T-cell (primary cell): ENCODE data around the gene CYFIP2. TPM values are rescaled to one million over a fixed set of nuclear protein-coding genes. Genes with fewer than 3 reads are reported as not detected.

Source experiments
- ATAC-seq, 4 experiments: fragments of 200-7000 bp in 3 of 4; fragments of 150-1000 bp in 1 of 4; cut with Tn5 transposase; replicated peaks in 1 of 4; 1 replicate in 3 of 4; 2 replicates in 1 of 4; pipeline ENCODE4 v1.10.0; 2021; ENCODE audit warnings: moderate library complexity in 3 of 4, mild to moderate bottlenecking in 2 of 4, moderate number of reproducible peaks in 1 of 4
- CTCF ChIA-PET, 2 donors: fragments of 300-600 bp; sonication (Branson Sonifier 250); formaldehyde crosslinking; loops; one replicate each; lab custom pipeline; 2022; ENCODE audit warnings: antibody characterized with exemption in 2 of 2; lab: Charles Lee
- POLR2A ChIA-PET, 2 donors: fragments of 300-600 bp; sonication (Branson Sonifier 250); formaldehyde crosslinking; loops; one replicate each; lab custom pipeline; 2022; ENCODE audit warnings: antibody characterized with exemption in 2 of 2; lab: Charles Lee
- DNase-seq, 35 experiments: peaks; one replicate each; pipeline versions ENCODE4 v3.0.0 to v3.0.0-alpha.2; 2013 to 2023
- H3K27ac ChIP-seq: one replicate; pipeline ENCODE4 v1.5.1; 2013; ENCODE audit warnings: low read length
- H3K27me3 ChIP-seq, 2 experiments: replicated peaks in 1 of 2; 1 replicate in 1 of 2; 2 replicates in 1 of 2; pipeline versions ENCODE4 v1.6.1 to v1.7.0; 2013; ENCODE audit warnings: low read length in 1 of 2, mixed read lengths in 1 of 2; ENCODE audit not compliant: control insufficient read depth in 2 of 2, insufficient read depth in 2 of 2; ENCODE audit errors: extremely low read depth in 1 of 2
- H3K36me3 ChIP-seq, 2 donors: 1 replicate in 1 of 2; 2 replicates in 1 of 2; pipeline versions ENCODE4 v1.6.1 to v1.7.0; 2013; ENCODE audit warnings: low read length in 1 of 2; ENCODE audit not compliant: control insufficient read depth in 2 of 2, insufficient read depth in 1 of 2; ENCODE audit errors: extremely low read depth in 1 of 2
- H3K4me1 ChIP-seq, 2 experiments: 1 replicate in 1 of 2; 2 replicates in 1 of 2; pipeline versions ENCODE4 v1.6.1 to v1.7.0; 2013; ENCODE audit warnings: low read length in 2 of 2, mixed read lengths in 1 of 2; ENCODE audit not compliant: insufficient read depth in 2 of 2, control insufficient read depth in 1 of 2; ENCODE audit errors: extremely low read depth in 1 of 2
- H3K4me3 ChIP-seq, 2 donors: 1 replicate in 1 of 2; 2 replicates in 1 of 2; pipeline versions ENCODE4 v1.5.1 to v1.7.0; 2013; ENCODE audit warnings: mild to moderate bottlenecking in 2 of 2, low read length in 1 of 2, moderate library complexity in 1 of 2; ENCODE audit not compliant: control insufficient read depth in 1 of 2; ENCODE audit errors: extremely low read depth in 1 of 2
- H3K9me3 ChIP-seq: 2 replicates; pipeline ENCODE4 v1.7.0; 2013
- H3K27ac Mint-ChIP-seq, 2 donors: one replicate each; pipeline ENCODE4 v1.8.0; 2020 to 2021; ENCODE audit warnings: mild to moderate bottlenecking in 2 of 2, mixed read lengths in 2 of 2
- H3K27me3 Mint-ChIP-seq, 2 donors: one replicate each; pipeline ENCODE4 v1.8.0; 2021 to 2022; ENCODE audit warnings: mixed read lengths in 2 of 2
- H3K36me3 Mint-ChIP-seq: one replicate; pipeline ENCODE4 v1.8.0; 2021; ENCODE audit warnings: mixed read lengths
- H3K4me1 Mint-ChIP-seq, 3 donors: one replicate each; pipeline ENCODE4 v1.8.0; 2020 to 2022; ENCODE audit warnings: mixed read lengths in 3 of 3, mild to moderate bottlenecking in 1 of 3
- H3K4me3 Mint-ChIP-seq, 3 donors: one replicate each; pipeline ENCODE4 v1.8.0; 2020 to 2022; ENCODE audit warnings: mild to moderate bottlenecking in 3 of 3, mixed read lengths in 3 of 3, moderate library complexity in 3 of 3
- H3K9me3 Mint-ChIP-seq, 3 donors: one replicate each; pipeline ENCODE4 v1.8.0; 2020 to 2022; ENCODE audit warnings: mixed read lengths in 3 of 3
- WGBS: methylation state at CpG from one replicate; pipeline ENCODE4 v1.1.5; 2013; ENCODE audit warnings: missing lambda C conversion rate; ENCODE audit not compliant: insufficient coverage; 5-methylcytosine and 5-hydroxymethylcytosine counted together
- total RNA-seq, 35 experiments: library from RNA in 6 of 35; stranded (reverse) in 6 of 35; fragments of 120-200 nt in 1 of 35; gene quantifications; one replicate each; pipeline versions ENCODE4 v1.2.1 to v1.2.4 and lab custom pipeline; 2013 to 2026

CYFIP2 gene
- total RNA-seq, 5 donors from 2014 or later (not counting 1 experiment from before 2014, with no cell fraction given) = 362 to 497 (median 398) TPM

DNA sequence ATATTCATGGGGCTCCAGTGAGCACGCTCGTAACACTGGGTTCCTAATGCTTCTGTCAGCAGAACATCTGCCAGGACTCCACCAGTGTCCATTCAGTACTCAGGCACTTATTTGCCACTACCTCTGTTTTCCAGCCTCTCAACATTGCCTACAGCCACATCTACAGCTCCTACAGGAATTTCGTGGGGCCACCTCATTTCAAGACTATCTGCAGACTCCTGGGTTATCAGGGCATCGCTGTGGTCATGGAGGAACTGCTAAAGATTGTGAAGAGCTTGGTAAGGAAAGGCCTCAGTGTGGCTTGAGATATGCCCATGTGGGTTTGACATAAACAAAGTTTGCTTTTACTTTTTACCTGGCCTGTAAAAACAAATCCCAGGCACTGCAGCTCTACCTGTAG lies 92.9 kb downstream of the CYFIP2 start:
- Histone ChIP-seq H3K36me3 (peaks cover 6 to 93% of the 10 kb centered on the region in 2 donors), H3K9me3 (no peaks in the 10 kb centered on the region), H3K27ac (no peak overlapping the region), H3K4me3 (no peak overlapping the region), H3K27me3 (no peaks in the 10 kb centered on the region), H3K4me1 (no peaks in the 10 kb centered on the region)
- Mint-ChIP-seq H3K4me1 (peaks cover 8 to 28% (median 10%) of the 10 kb centered on the region in 3 donors), H3K27ac (peak overlapping the region in 1 of 2 donors; percentile 85), H3K36me3 (peaks cover 82% of the 10 kb centered on the region), H3K4me3 (no peak overlapping the region), H3K27me3 (no peaks in the 10 kb centered on the region), H3K9me3 (no peaks in the 10 kb centered on the region)
- ChIA-PET POLR2A (no interaction called here), CTCF (no interaction called here)
- 100% methylated on average over 3 of the region's 4 CpGs for WGBS
- ATAC-seq (no peak), DNase-seq (no peak)

DNA sequence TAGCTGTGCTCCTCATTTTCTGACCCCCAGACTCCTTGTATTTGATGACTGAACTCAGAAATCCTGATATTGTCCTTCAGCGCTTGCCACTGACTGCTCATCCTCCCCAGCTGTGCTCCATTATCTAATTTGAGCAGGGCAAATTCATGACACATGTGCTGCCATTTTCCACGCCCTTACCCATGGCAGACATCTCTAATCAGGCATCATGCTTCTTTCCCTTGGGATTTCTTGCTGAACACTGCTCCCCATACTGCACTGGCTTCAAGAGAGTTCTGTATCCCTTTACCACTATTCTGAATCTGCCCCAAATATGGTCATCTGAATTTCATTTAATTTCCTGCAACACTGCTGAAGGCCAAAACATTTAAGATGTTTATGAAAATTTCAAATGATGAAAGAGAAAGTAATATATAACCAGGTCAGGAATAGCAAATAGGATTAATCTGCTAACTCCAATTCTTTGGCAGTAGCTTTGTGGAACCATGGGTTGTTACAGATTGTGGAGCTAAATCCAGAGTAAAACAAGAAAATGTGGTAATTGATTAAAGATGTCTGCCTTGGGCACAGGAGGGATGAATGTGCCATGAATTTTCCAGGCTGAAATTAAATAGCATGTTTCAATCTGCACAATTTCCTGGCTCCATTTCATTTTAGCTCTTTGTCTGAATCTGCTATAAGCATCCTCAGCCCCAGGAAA lies 93.6 kb downstream of the CYFIP2 start:
- no peaks in the 10 kb centered on the region for H3K9me3 ChIP-seq
- no peak overlapping the region for H3K4me3 ChIP-seq
- peaks cover 8 to 27% (median 12%) of the 10 kb centered on the region in 3 donors for H3K4me1 Mint-ChIP-seq
- H3K27ac Mint-ChIP-seq = peak overlapping the region; percentile 13 to 85
- H3K27me3 ChIP-seq = no peaks in the 10 kb centered on the region
- H3K9me3 Mint-ChIP-seq = no peaks in the 10 kb centered on the region
- no peak overlapping the region for H3K27ac ChIP-seq
- no peaks in the 10 kb centered on the region for H3K27me3 Mint-ChIP-seq
- POLR2A ChIA-PET = no interaction called here
- no peak for DNase-seq
- no peaks in the 10 kb centered on the region for H3K4me1 ChIP-seq
- 100% methylated on average over 2 of the region's 2 CpGs for WGBS
- peaks cover 6 to 93% of the 10 kb centered on the region in 2 donors for H3K36me3 ChIP-seq
- peaks cover 82% of the 10 kb centered on the region for H3K36me3 Mint-ChIP-seq
- H3K4me3 Mint-ChIP-seq = no peak overlapping the region
- no peak for ATAC-seq
- CTCF ChIA-PET = no interaction called here

DNA sequence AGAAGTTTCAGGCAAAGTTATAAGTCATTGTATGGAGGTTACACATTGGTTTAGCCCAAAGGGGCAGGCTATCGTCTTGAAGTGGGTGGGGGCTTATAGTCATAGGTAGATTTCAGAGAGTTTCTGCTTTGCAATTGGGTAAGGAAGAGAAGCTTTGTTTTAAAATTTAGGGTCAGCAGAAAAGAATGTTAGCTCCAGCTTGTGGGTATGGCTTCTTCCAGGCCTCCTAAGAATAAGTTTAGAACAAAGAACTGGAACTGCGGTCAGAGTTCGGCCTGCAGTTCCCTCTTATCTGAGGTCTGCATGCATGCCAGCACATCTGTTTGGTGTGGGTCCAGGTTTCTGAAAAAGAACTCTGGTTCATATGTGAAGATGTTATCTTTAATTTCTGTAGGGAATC lies 96.1 kb downstream of the CYFIP2 start:
- H3K9me3 Mint-ChIP-seq = no peaks in the 10 kb centered on the region
- Histone ChIP-seq H3K36me3 (peaks cover 6 to 96% of the 10 kb centered on the region in 2 donors), H3K4me1 (no peaks in the 10 kb centered on the region), H3K9me3 (no peaks in the 10 kb centered on the region), H3K27me3 (no peaks in the 10 kb centered on the region), H3K4me3 (no peak overlapping the region), H3K27ac (no peak overlapping the region)
- peak overlapping the region in 1 of 2 donors; percentile 66 for H3K27ac Mint-ChIP-seq
- peaks cover 84% of the 10 kb centered on the region for H3K36me3 Mint-ChIP-seq
- 100% methylated on average over 3 of the region's 3 CpGs for WGBS
- peaks cover 3 to 19% (median 10%) of the 10 kb centered on the region in 3 donors for H3K4me1 Mint-ChIP-seq
- no peak for ATAC-seq
- no peak for DNase-seq
- CTCF ChIA-PET = no interaction called here
- no peaks in the 10 kb centered on the region for H3K27me3 Mint-ChIP-seq
- POLR2A ChIA-PET = no interaction called here
- H3K4me3 Mint-ChIP-seq = no peak overlapping the region

DNA sequence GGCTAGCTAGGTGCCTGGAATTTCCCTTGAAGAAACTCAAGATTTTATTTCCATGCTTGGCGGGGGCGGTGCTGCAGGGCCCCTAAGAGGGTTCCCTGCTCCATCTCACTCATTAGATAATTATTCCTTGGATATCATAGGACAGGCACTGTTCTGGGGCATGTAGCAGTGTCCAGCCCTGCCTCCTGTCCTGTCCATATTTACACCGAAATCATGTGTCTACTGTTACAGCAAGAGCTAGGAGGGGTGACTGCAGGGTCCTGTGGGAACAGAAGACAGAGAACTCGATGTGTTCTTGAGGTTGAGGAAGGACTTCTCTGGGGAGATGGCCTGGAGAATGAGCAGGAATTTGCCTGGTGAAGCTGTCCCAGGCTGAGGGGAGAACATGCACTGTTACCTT lies 96.6 kb downstream of the CYFIP2 start:
- 92% methylated on average over 2 of the region's 4 CpGs for WGBS
- H3K4me3 Mint-ChIP-seq = no peak overlapping the region

DNA sequence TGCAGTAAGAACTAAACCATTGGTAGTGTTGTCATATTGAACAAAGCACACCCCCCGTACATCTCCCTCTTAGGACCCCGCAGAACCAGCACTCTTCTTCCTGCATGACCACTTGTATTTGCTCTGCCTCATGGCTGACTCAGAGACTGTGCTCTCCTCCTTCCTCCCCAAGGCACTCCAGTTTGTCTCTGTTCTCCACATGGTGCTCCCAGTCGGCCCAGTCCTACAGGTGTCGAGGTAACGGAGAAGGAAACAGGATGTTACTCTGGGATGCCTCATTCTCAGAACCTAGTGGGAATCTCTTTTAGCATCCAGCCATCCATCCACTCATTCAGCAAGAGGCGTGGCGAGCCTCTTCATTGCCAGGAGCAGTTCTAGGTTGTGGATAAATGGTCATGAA lies 97.1 kb downstream of the CYFIP2 start:
- CTCF ChIA-PET = no interaction called here
- WGBS = 100% methylated on average over 2 of the region's 7 CpGs
- Mint-ChIP-seq H3K9me3 (no peaks in the 10 kb centered on the region), H3K4me3 (no peak overlapping the region), H3K4me1 (peaks cover 3 to 19% (median 9%) of the 10 kb centered on the region in 3 donors), H3K27me3 (no peaks in the 10 kb centered on the region), H3K36me3 (peaks cover 85% of the 10 kb centered on the region), H3K27ac (peak overlapping the region; percentile 39 to 40)
- no peaks in the 10 kb centered on the region for H3K9me3 ChIP-seq
- ATAC-seq = no peak
- no peak overlapping the region for H3K4me3 ChIP-seq
- H3K27me3 ChIP-seq = no peaks in the 10 kb centered on the region
- DNase-seq = no peak
- POLR2A ChIA-PET = no interaction called here
- H3K27ac ChIP-seq = no peak overlapping the region
- H3K4me1 ChIP-seq = no peaks in the 10 kb centered on the region
- peaks cover 3 to 97% of the 10 kb centered on the region in 2 donors for H3K36me3 ChIP-seq

More for the DNA sequence above, 96.6 kb downstream of the CYFIP2 start:
- ATAC-seq (no peak), DNase-seq (no peak)
- POLR2A ChIA-PET = no interaction called here
- peaks cover 85% of the 10 kb centered on the region for H3K36me3 Mint-ChIP-seq
- no peaks in the 10 kb centered on the region for H3K9me3 ChIP-seq
- H3K27me3 Mint-ChIP-seq = no peaks in the 10 kb centered on the region
- H3K27me3 ChIP-seq = no peaks in the 10 kb centered on the region
- peaks cover 3 to 19% (median 10%) of the 10 kb centered on the region in 3 donors for H3K4me1 Mint-ChIP-seq
- CTCF ChIA-PET = no interaction called here
- H3K27ac Mint-ChIP-seq = peak overlapping the region; percentile 40 to 66
- no peak overlapping the region for H3K27ac ChIP-seq
- H3K4me1 ChIP-seq = no peaks in the 10 kb centered on the region
- no peak overlapping the region for H3K4me3 ChIP-seq
- H3K36me3 ChIP-seq = peaks cover 6 to 99% of the 10 kb centered on the region in 2 donors
- no peaks in the 10 kb centered on the region for H3K9me3 Mint-ChIP-seq

DNA sequence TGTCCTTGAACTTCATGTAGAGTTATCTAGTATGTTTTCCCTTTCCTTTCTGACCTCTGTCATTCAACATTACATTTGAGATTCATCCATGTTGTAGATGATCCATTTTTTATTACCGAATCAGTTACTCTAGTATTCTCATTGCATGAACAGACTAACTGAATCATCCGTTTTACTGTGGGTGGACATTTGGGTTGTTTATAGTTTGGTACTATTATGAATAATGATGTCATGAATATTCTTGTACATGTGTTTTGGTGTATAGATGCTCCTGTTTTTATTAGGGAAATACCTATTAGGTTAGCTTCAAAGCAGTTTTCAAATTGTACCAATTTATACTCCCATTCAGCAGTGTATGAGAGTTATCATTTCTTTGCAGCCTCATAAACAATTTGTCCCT lies 99.8 kb downstream of the CYFIP2 start:
- Mint-ChIP-seq H3K27ac (no peak overlapping the region), H3K4me1 (peaks cover 2 to 7% (median 6%) of the 10 kb centered on the region in 3 donors)
- POLR2A ChIA-PET = no interaction called here

More for the DNA sequence above, 99.8 kb downstream of the CYFIP2 start:
- DNase-seq (no peak), ATAC-seq (no peak)
- no peaks in the 10 kb centered on the region for H3K27me3 Mint-ChIP-seq
- CTCF ChIA-PET = no interaction called here
- H3K9me3 ChIP-seq = no peaks in the 10 kb centered on the region
- peaks cover 11 to 96% of the 10 kb centered on the region in 2 donors for H3K36me3 ChIP-seq
- no peak overlapping the region for H3K4me3 ChIP-seq
- no CpG with 5 or more reads among the region's 2 CpGs for WGBS
- H3K9me3 Mint-ChIP-seq = no peaks in the 10 kb centered on the region
- H3K4me1 ChIP-seq = no peaks in the 10 kb centered on the region
- H3K27me3 ChIP-seq = no peaks in the 10 kb centered on the region
- peaks cover 78% of the 10 kb centered on the region for H3K36me3 Mint-ChIP-seq
- no peak overlapping the region for H3K27ac ChIP-seq
- H3K4me3 Mint-ChIP-seq = no peak overlapping the region
